IMR-90 (cell line): ENCODE data around the gene SLC25A6.

Experiments used
- BHLHE40 ChIP-seq: fragments of 150-350 bp; IDR thresholded peaks from 2 replicates; pipeline ENCODE4 v1.6.1; 2016; ENCODE audit warnings: mild to moderate bottlenecking, low read depth, low read length
- CEBPB ChIP-seq: IDR thresholded peaks from 2 replicates; pipeline ENCODE4 v1.6.1; 2012; ENCODE audit warnings: low read depth, low read length, improper control_type of control experiment
- CTCF ChIP-seq: conservative IDR thresholded peaks from 2 replicates; pipeline ENCODE4 v1.5.1; 2012; ENCODE audit warnings: mild to moderate bottlenecking, low read depth, low read length, improper control_type of control experiment
- FOS ChIP-seq: fragments of 150-350 bp; IDR thresholded peaks from 2 replicates; pipeline ENCODE4 v1.6.1; 2016; ENCODE audit warnings: low read depth, low read length
- MAFK ChIP-seq: IDR thresholded peaks from 2 replicates; pipeline ENCODE4 v1.6.1; 2012; ENCODE audit warnings: low read depth, low read length, improper control_type of control experiment
- MAZ ChIP-seq: IDR thresholded peaks from 2 replicates; pipeline ENCODE4 v1.6.1; 2012; ENCODE audit warnings: low read depth, mild to moderate bottlenecking, low read length, improper control_type of control experiment, moderate library complexity, borderline replicate concordance
- MXI1 ChIP-seq: IDR thresholded peaks from 2 replicates; pipeline ENCODE4 v1.6.1; 2012; ENCODE audit warnings: low read depth, mild to moderate bottlenecking, low read length, moderate library complexity, borderline replicate concordance
- POLR2A ChIP-seq: IDR thresholded peaks from 2 replicates; pipeline ENCODE4 v1.6.1; 2012; ENCODE audit warnings: mild to moderate bottlenecking, low read depth, low read length
- RCOR1 ChIP-seq: IDR thresholded peaks from 2 replicates; pipeline ENCODE4 v1.6.1; 2012; ENCODE audit warnings: mild to moderate bottlenecking, low read length, improper control_type of control experiment; ENCODE audit not compliant: insufficient replicate concordance
- SMC3 ChIP-seq: fragments of 150-350 bp; IDR thresholded peaks from 2 replicates; pipeline ENCODE4 v1.6.1; 2016; ENCODE audit warnings: low read depth, mild to moderate bottlenecking, antibody characterized with exemption, low read length, moderate library complexity
- USF2 ChIP-seq: fragments of 150-350 bp; IDR thresholded peaks from 2 replicates; pipeline ENCODE4 v1.6.1; 2017; ENCODE audit warnings: mild to moderate bottlenecking, antibody characterized with exemption, low read length, low read depth

- no peak for TF ChIP-seq POLR2A
- no peak for TF ChIP-seq MAFK
- TF ChIP-seq CTCF = no peak
- TF ChIP-seq MAZ = no peak
- TF ChIP-seq MXI1 = no peak
- no peak for TF ChIP-seq RCOR1
- no peak for TF ChIP-seq SMC3
- no peak for TF ChIP-seq FOS
- no peak for TF ChIP-seq BHLHE40
- no peak for TF ChIP-seq USF2
- TF ChIP-seq CEBPB = no peak
Observed at GRCh38 chrX:1416327-1416784, 24.4 kb upstream of the SLC25A6 start.
